Stomach (tissue), 4 donors: ENCODE data around the gene TEPSIN.

ENCODE experiments used
- POLR2A ChIP-seq, 4 donors: fragments of 450-650 bp; IDR thresholded peaks; one replicate each; pipeline ENCODE4 v1.6.1; 2016; ENCODE audit warnings: antibody characterized with exemption in 4 of 4, control low read depth in 2 of 4, mild to moderate bottlenecking in 1 of 4, moderate library complexity in 1 of 4
- POLR2AphosphoS5 ChIP-seq, 3 donors: sonication (generic); formaldehyde crosslinking; IDR thresholded peaks; one replicate each; pipeline ENCODE4 v1.6.1; 2016; ENCODE audit warnings: antibody characterized with exemption in 3 of 3

DNA sequence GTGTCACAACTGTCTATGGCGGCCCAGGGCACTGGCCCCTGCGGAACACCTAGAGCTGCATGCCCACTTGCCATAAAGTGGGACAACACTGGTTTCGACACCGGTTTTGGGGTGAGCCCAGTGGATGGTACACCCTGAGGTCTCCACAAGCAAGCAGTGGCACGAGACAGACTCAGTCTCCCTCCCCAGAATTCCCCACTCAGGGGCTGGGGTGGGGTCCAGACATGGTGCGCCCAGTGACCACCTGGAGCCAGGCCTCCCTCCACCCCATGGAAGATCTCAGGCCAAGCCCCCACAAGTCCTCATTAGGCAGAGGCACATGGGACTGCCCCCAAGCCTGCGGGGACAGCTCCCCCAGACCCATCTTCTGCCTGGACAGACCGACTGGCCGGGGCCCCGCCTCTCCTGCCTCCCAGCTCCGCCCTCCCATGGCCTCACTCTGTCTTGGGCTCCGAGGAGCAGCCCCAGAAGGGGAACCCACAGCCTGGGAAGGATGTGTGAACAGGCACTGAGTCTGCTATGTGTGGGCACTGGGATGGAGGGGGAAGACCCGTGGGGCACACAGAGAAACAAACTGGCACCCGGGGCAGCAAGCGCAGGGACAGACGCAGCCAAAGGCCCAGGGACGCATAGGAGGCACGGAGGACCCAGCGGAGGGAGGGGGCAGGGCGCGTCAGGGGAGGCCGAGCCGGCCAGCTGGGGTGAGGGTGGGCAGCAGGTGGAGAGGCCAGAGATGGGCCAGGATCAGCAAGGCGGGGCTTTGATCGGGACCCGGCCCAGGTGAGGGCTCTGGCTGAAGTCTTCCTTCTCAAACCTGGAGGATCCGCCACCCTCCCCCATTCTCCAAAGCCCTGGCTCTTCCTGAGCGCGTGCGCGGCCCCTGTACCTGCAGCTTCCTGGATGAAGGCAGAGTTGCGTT, 2.8 kb downstream of the TEPSIN start:
- TF ChIP-seq POLR2AphosphoS5 (IDR thresholded peaks at IDR 0.05): no peak
- no peak for TF ChIP-seq POLR2A (IDR thresholded peaks at IDR 0.05)
